Heart left ventricle (tissue), 16 donors: ENCODE measurements around the gene PLCB4. TPM values are rescaled to one million over a fixed set of nuclear protein-coding genes. Genes with fewer than 3 reads are reported as not detected.
A peak's percentile ranks its signal among the peaks of the same experiment; 100 is the strongest.
"Not testable (repeated sequence)": the region's sequence is repeated elsewhere in the genome, so short reads cannot be mapped to it uniquely, and the experiment has no call there.

ENCODE experiments used
- ATAC-seq, 4 donors: fragments of 200-7000 bp; cut with Tn5 transposase; one replicate each; pipeline ENCODE4 v1.9.1; 2020 to 2022; ENCODE audit warnings: moderate library complexity in 4 of 4, mild to moderate bottlenecking in 3 of 4, moderate number of reproducible peaks in 1 of 4
- DNase-seq, 5 donors: peaks; one replicate each; pipeline ENCODE4 v3.0.0-alpha.2; 2020
- H3K27ac ChIP-seq, 12 donors: fragments of 200-600 bp; sonication (generic) in 4 of 12; one replicate each; pipeline versions ENCODE4 v1.5.0 to v1.8.0; 2016 to 2022; ENCODE audit warnings: mild to moderate bottlenecking in 2 of 12
- H3K27me3 ChIP-seq, 9 donors: fragments of 200-600 bp; sonication (generic) in 2 of 9; one replicate each; pipeline versions ENCODE4 v1.5.1 to v1.8.0; 2016 to 2022; ENCODE audit warnings: mild to moderate bottlenecking in 3 of 9
- H3K36me3 ChIP-seq, 9 donors: fragments of 200-600 bp; sonication (generic) in 2 of 9; one replicate each; pipeline versions ENCODE4 v1.5.0 to v1.8.0; 2018 to 2022; ENCODE audit warnings: mild to moderate bottlenecking in 2 of 9
- H3K4me1 ChIP-seq, 12 donors: fragments of 200-600 bp; sonication (generic) in 4 of 12; one replicate each; pipeline versions ENCODE4 v1.5.0 to v1.8.0; 2016 to 2022; ENCODE audit warnings: mild to moderate bottlenecking in 3 of 12
- H3K4me3 ChIP-seq, 12 donors: fragments of 200-600 bp; sonication (generic) in 4 of 12; one replicate each; pipeline versions ENCODE4 v1.5.0 to v1.8.0; 2017 to 2022; ENCODE audit warnings: mild to moderate bottlenecking in 9 of 12, moderate library complexity in 4 of 12
- H3K9me3 ChIP-seq, 12 donors: fragments of 200-600 bp; sonication (generic) in 4 of 12; one replicate each; pipeline versions ENCODE4 v1.5.0 to v1.8.0; 2016 to 2022; ENCODE audit warnings: mild to moderate bottlenecking in 1 of 12
- CTCF ChIP-seq, 12 donors: fragments of 200-600 bp; sonication (generic) in 4 of 12; IDR thresholded peaks; one replicate each; pipeline versions ENCODE4 v1.5.0 to v1.8.0; 2018 to 2022; ENCODE audit warnings: antibody characterized with exemption in 12 of 12, mild to moderate bottlenecking in 5 of 12
- POLR2A ChIP-seq, 2 donors: fragments of 450-650 bp; IDR thresholded peaks; one replicate each; pipeline ENCODE4 v1.6.1; 2017; ENCODE audit warnings: antibody characterized with exemption in 2 of 2, mild to moderate bottlenecking in 2 of 2, moderate library complexity in 2 of 2
- WGBS, 4 donors: extraction: QIAGEN DNeasy Blood & Tissue Kit in 2 of 4; methylation state at CpG; one replicate each; pipeline versions ENCODE4 v1.1.5 to v1.1.7; 2013 to 2018; 5-methylcytosine and 5-hydroxymethylcytosine counted together
- intact Hi-C, 10 donors: fragments of 100-400 bp; cut with DNase I; formaldehyde crosslinking; loops; one replicate each; pipeline versions ENCODE4 v1.11.1 to v1.14.2; 2022
- polyA plus RNA-seq, 2 donors: library from polyadenylated mRNA; stranded (reverse); fragments of 200-250 nt; gene quantifications; one replicate each; pipeline ENCODE4 v1.2.3, GENCODE V29; 2013
- total RNA-seq, 9 donors: library from RNA; depleted of rRNA in 2 of 9; stranded (reverse); fragments of >200 nt in 2 of 9; fragmentation: NEBNext Ultra II Directional in 3 of 9; extraction: Animal tissue kit (Norgen Biotek cat#: 25700) in 3 of 9; gene quantifications; one replicate each; pipeline versions ENCODE4 v1.1.0 to v1.2.4, GENCODE V29; 2016 to 2023
- donor health status: ischemic (EF 13 %, LVEDD 7.1; RV severe dilation, severe dysfunction).
- donor health status: healthy with polysubstance abuse.
- donor health status: DM: no; HTN: yes; CAD: no.
- donor health status: DM: no; HTN: no; CAD: no.
- donor health status: ischemic (EF 25% LVEDD 6.9; RV normal size, moderate dysfunction).
- donor health status: ischemic (EF 25% LVEDD 5.7; RV mildly dilated, moderate dysfunction).
- donor health status: healthy.
- donor health status: DM: yes; HTN: yes; CAD: no.
- donor health status: ischemic (EF 35%, LVEDD 5.7; RV mildly dilated, moderate dysfunction).
- donor health status: nonischemic (EF 11% LVEDD 7.7; RV severe dilation, severe dysfunction).
- donor health status: DM: yes; HTN: yes; CAD: no.
- donor health status: PGD.
- donor health status: ischemic (EF 29% LVEDD 5.4; RV normal size, mild dysfunction).
- donor health status: nonischemic (EF 23%, LVEDD 6.1; RV moderate dilation, normal function).

Gene PLCB4
- total and polyA plus RNA-seq, 11 donors = 8.4 to 31.8 (median 18.5) TPM

GRCh38 chr20:9043364-9043763, 25.5 kb upstream of the PLCB4 start:
- no peaks in the 10 kb centered on the region for H3K4me1 ChIP-seq
- WGBS, 4 donors = 89 to 92% (median 91%) methylated on average over 5 of the region's 5 CpGs
- H3K36me3 ChIP-seq = no peaks in the 10 kb centered on the region
- no peak for TF ChIP-seq CTCF (IDR thresholded peaks at IDR 0.05)
- TF ChIP-seq POLR2A (IDR thresholded peaks at IDR 0.05) = no peak
- H3K9me3 ChIP-seq = peaks cover 0 to 7% (median 0%) of the 10 kb centered on the region in 12 donors
- no peak for ATAC-seq
- H3K4me3 ChIP-seq = no peak overlapping the region
- no peak overlapping the region for H3K27ac ChIP-seq
- DNase-seq = no peak
- no peaks in the 10 kb centered on the region for H3K27me3 ChIP-seq
- intact Hi-C loops = no loop called here

- peaks cover 0 to 16% (median 0%) of the 10 kb centered on the region in 12 donors for H3K9me3 ChIP-seq
- H3K4me1 ChIP-seq, H3K27ac ChIP-seq, H3K36me3 ChIP-seq, H3K27me3 ChIP-seq, H3K4me3 ChIP-seq, intact Hi-C loops, DNase-seq, ATAC-seq: not testable (repeated sequence)
- 79 to 92% (median 82%) methylated on average over 1 of the region's 1 CpG for WGBS, 4 donors
These were observed 21.0 kb upstream of the PLCB4 start for GRCh38 chr20:9047928-9048327.

GRCh38 chr20:9051508-9051907, 17.4 kb upstream of the PLCB4 start:
- H3K4me3 ChIP-seq = no peak overlapping the region
- H3K27ac ChIP-seq = no peak overlapping the region
- H3K36me3 ChIP-seq = no peaks in the 10 kb centered on the region
- H3K27me3 ChIP-seq = no peaks in the 10 kb centered on the region
- DNase-seq = no peak
- ATAC-seq = peak in 2 of 4 donors; percentile 24 to 50
- 96 to 100% (median 96%) methylated on average over 2 of the region's 2 CpGs for WGBS, 4 donors
- peaks cover 0 to 11% (median 0%) of the 10 kb centered on the region in 12 donors for H3K4me1 ChIP-seq
- TF ChIP-seq CTCF (IDR thresholded peaks at IDR 0.05) (no peak), POLR2A (IDR thresholded peaks at IDR 0.05) (no peak)
- H3K9me3 ChIP-seq = peaks cover 0 to 18% (median 0%) of the 10 kb centered on the region in 12 donors
- intact Hi-C loops = loop anchor here in 1 of 10 donors (10.0 kb wide), 1 partner anchor 197 kb away; no protein-coding TSS in a partner anchor

- Histone ChIP-seq H3K9me3 (peaks cover 0 to 24% (median 0%) of the 10 kb centered on the region in 12 donors), H3K4me3 (no peak overlapping the region), H3K27ac (no peak overlapping the region), H3K27me3 (no peaks in the 10 kb centered on the region), H3K4me1 (peaks cover 0 to 11% (median 0%) of the 10 kb centered on the region in 12 donors), H3K36me3 (no peaks in the 10 kb centered on the region)
- ATAC-seq (no peak), DNase-seq (no peak)
- WGBS, 4 donors = 82 to 99% (median 91%) methylated on average over 3 of the region's 3 CpGs
- intact Hi-C loops = loop anchor here in 1 of 10 donors (10.0 kb wide), 1 partner anchor 197 kb away; no protein-coding TSS in a partner anchor
- TF ChIP-seq CTCF (IDR thresholded peaks at IDR 0.05) (no peak), POLR2A (IDR thresholded peaks at IDR 0.05) (no peak)
These were observed 16.8 kb upstream of the PLCB4 start for GRCh38 chr20:9052136-9052535.

- ATAC-seq (no peak), DNase-seq (no peak)
- Histone ChIP-seq H3K27ac (no peak overlapping the region), H3K4me3 (no peak overlapping the region), H3K9me3 (peaks cover 0 to 24% (median 0%) of the 10 kb centered on the region in 12 donors), H3K36me3 (no peaks in the 10 kb centered on the region), H3K27me3 (no peaks in the 10 kb centered on the region), H3K4me1 (peaks cover 0 to 11% (median 0%) of the 10 kb centered on the region in 12 donors)
- intact Hi-C loops = loop anchor here in 1 of 10 donors (10.0 kb wide), 1 partner anchor 198 kb away; no protein-coding TSS in a partner anchor
- no peak for TF ChIP-seq POLR2A (IDR thresholded peaks at IDR 0.05)
- no peak for TF ChIP-seq CTCF (IDR thresholded peaks at IDR 0.05)
- WGBS, 4 donors = 69 to 83% (median 73%) methylated on average over 3 of the region's 3 CpGs
These were observed 15.8 kb upstream of the PLCB4 start for GRCh38 chr20:9053108-9053507.
